GM19025 (cell line): Measurements from ENCODE around the gene CACNA2D3.

Experiments used
- ATAC-seq: cut with Tn5 transposase; IDR thresholded peaks from one replicate; pipeline ENCODE4 v1.9.1; 2021; ENCODE audit warnings: mild to moderate bottlenecking, low read depth, moderate library complexity; ENCODE audit not compliant: unreplicated experiment

Gene CACNA2D3

DNA sequence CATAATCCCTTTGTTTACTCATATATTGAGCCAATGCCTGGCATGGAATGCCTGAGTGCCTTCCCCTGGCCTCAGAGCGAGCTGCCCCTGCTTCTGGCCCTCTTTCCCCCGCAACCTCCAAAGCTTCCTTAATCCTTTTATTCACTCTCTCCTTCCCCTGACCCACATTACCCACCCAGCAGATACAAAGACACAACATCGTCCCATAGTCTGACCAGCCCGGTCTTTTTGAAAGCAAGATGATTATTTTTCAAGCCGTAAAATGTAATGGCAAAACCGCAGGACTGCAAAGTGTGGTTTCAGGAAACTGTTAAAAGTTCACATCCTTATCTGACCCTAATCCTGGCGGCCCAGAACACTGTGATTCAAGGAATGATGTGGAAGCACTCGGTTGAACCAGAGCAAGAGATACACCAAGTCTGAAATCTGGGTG is 883.9 kb downstream of the CACNA2D3 start:
- ATAC-seq, result no peak

DNA sequence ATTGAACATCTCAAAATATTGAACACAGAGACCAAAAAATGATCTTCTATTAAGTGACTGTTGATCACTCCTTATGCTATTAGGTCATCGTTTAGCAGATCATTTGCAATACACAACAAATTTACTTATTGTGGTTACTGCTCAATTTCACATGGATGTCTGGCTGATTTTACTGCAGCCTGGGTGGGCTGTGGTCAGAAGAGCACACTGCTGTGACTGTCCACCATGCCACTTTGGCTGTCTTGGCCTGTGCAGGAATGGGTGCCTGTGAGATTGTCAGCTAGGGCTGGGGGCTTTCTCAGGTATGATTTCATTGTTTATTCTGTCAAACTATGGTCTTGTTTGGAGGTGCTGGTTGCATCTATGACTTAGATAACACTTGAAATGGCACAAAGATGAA is 885.6 kb downstream of the CACNA2D3 start:
- no peak for ATAC-seq

DNA sequence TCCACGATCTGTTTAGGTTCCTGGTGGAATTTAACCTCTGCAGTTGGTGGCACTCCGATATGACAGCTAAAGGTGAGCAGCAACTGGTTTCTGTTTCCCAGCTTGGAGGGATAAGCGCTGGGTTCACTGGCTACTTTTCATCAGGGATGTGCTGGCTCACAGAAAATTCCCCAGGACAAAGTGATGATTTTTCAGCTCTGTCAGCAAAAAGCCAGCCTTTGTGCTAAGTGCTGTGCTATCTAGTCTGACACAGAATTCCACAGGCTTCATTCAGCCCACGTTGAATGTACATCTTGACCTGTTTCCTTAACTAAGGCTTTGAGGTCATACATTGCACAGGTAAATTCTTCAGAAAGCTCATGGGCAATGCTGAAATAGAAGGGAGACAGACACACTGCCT is 887.0 kb downstream of the CACNA2D3 start:
- no peak for ATAC-seq

GRCh38 chr3:55012091-55012490 is 889.7 kb downstream of the CACNA2D3 start:
- ATAC-seq, result no peak

DNA sequence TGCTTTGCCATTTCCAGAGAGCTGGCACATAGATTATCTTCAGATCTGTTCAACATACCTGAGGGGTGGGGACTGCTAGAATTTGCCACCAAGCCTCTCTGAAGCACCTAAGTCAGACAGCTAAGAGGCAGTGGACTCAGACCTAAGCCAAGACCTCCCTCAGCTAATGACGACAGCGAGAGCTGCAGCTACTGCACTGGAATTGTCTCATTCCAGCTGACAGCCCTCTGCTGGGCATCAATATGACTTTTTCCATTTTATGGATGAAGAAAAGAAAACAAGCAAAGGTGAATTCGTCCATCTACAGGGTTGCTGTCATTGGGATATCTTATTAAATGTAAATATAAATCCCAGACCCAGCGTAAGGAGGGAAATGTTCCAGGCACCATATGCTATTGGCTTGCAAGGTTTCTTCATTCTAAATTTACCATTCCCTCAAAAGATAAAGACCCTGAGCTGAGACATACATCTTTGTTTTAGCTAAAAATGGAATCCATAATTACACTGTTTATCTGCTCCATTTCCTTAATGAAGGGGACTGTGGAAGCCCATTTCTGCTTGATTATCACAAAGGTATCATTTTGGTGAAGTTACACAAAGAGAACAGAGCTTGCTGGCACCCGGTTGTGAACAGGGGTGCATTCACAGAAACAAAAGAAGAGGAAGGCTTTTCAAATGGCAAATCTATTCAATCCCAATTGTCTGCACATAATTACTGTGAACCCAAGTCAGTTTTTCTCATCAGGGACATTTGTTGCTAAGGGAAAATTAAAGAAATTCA is 891.0 kb downstream of the CACNA2D3 start:
- no peak for ATAC-seq

- no peak for ATAC-seq
These were observed 891.7 kb downstream of the CACNA2D3 start for GRCh38 chr3:55014081-55014480.

GRCh38 chr3:55014906-55015305 is 892.6 kb downstream of the CACNA2D3 start:
- no peak for ATAC-seq

- no peak for ATAC-seq
These were observed 895.5 kb downstream of the CACNA2D3 start for GRCh38 chr3:55017876-55018275.

DNA sequence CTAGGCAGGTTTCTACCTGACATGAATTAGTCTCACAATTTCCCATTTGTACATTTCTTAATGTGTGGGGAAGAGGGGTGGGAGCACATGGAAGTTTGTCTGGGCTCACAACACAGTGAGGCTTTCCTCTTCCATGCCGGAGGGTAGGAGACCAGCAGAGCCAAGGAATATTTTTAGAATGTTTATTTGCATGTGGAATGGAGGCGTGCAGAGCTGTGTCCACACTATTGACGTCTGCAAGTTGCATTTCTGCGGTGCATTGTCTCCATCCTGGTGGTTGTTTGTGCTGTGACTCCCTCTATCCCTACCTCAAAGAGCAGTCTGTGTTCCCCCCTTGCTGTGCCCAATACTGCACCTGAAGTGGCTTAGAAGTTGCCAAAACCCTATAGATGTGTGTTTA is 908.6 kb downstream of the CACNA2D3 start:
- no peak for ATAC-seq

DNA sequence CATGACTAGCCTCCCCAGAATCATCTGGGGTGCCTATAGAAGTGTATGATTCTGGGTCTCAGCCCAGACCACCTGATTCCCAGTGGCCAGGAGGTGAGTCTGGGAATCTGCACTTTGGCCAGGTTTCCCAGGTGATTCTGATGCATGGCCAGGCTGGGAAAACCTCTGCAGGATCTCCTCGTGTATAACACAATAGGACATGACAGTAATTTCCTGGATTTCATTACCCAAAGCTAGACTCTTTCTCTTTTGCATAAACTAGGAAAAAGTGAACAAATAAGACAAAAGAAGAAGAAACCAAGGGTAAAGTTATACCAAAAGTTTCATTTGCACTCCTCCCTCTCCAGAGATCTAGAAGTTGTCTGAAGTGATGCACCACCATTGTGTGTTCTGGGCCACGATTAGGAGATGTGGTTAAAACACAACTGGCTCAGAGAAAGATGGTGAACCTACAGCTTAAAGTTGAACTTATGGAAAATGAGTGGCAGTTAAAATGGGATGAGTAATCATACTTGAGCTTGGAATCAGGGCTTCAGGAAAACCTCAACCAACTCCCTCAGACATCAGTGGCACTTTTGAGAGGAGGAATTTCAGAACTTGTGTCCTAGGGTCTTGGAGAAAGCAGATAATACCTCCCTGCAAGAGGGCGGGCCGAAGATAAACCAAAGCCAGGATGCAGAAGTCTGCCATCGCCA is 914.7 kb downstream of the CACNA2D3 start:
- ATAC-seq, result no peak

GRCh38 chr3:55042591-55042990 is 920.2 kb downstream of the CACNA2D3 start:
- no peak for ATAC-seq

DNA sequence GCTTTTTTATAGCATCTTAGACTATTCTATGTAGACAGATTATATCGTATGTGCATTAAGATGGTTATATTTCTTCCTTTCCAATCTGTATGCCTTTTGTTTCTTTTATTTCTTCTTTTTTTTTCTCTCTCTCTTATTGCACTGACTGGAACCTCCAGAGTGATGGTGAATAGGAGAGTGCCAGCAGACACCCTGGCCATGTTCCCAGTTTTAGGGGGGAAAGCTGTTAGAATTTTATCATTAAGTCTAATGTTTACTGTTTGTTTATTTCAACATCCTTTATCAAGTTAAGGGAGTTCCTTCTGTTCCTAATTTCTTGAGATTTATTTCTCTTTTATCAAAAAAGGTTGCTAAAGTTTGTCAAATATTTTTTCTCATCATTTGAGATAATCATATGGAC is 922.1 kb downstream of the CACNA2D3 start:
- ATAC-seq, result no peak

- no peak for ATAC-seq
These were observed 936.8 kb downstream of the CACNA2D3 start for GRCh38 chr3:55059027-55059629.

DNA sequence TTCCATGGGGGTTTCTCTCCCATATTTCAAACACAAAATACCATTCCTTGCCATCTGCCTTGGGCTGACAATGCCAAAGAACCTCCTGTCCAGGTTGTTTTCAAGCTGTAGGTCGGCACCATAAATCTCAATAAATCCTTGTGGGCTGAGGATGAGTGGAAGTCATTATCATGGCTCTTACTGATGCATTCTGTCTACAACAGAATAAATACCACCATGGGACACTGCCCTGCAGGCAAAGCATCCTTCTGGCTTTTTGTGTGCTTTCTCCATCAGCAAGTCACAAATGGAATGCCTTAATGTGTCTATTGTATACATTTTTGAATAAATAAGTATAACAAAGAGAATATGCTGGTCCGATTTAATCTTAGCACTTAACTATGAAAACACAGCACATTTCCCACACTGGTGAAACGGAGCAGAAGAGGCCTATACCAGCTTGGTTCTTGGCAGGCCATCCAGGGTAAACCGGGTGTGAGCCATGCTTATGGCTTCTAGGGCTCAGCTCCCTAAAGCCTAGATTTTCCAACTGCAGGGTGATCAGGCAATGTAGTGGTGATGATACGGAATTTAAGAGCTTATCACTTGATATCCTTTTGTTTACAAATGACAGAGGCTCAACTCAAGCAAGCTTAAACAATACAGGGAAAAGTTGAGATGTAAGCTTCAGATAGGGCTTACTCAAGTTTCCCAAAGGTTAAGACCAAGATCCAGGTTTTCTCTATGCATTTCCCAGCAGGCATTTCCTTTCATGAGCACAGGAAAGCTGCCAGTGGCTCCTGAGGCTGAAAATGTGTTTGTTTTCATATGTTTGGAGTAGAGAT is 938.8 kb downstream of the CACNA2D3 start:
- no peak for ATAC-seq

DNA sequence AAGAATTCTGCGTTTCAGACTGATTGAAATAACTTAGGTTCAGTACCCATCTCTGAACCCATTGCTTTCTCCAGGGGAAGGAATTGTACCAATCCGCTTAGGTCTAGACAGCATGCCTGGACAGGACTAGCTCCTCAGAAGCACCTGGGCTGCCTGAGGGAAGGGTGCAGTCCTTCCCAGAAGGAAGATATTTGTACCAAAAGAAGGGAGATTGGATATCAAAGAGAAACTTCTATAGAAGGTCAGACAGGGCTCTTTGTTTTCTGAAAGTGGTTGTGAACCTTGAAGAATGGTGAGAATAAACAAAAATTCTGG is 939.3 kb downstream of the CACNA2D3 start:
- ATAC-seq, result no peak

DNA sequence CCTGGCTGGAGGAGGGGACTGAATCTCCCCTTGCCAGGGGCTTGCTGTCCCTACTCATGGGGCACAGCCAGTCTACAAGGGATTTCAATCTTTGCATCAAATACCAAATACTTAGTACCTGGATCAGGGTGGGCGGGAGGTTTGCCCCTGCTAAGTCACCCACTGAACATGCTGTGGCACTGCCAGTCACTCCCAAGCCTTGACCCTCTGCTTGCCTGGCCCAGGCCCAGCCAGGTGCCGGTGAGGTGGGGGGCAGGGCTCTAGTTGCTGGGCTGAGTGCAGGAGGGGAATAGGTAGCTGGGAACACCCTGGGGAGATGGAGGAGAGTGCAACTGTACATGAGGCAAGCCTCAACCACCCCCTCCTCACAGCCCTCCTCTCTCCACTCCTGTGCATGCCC is 941.8 kb downstream of the CACNA2D3 start:
- ATAC-seq, result no peak

DNA sequence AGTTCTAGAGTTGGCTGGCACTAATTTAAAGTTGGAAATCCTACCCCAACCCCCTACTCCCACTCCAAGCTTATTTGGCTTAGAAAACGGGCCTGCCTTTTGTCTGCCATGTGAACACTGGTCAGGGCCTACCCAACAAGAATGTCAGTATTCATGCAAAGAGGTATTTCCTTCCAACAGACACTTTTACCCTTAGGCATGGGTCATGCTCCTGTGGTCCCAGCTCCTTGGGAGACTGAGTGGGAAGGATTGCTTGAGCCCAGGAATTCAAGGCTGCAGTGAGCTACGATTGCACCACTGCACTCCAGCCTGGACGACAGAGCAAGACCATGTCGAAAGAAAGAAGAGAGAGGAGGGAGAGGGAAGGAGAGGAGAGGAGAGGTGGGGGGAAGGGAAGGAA is 943.0 kb downstream of the CACNA2D3 start:
- no peak for ATAC-seq

- no peak for ATAC-seq
These were observed 944.2 kb downstream of the CACNA2D3 start for GRCh38 chr3:55066551-55067047.

GRCh38 chr3:55069950-55070349 is 947.6 kb downstream of the CACNA2D3 start:
- ATAC-seq, result no peak

DNA sequence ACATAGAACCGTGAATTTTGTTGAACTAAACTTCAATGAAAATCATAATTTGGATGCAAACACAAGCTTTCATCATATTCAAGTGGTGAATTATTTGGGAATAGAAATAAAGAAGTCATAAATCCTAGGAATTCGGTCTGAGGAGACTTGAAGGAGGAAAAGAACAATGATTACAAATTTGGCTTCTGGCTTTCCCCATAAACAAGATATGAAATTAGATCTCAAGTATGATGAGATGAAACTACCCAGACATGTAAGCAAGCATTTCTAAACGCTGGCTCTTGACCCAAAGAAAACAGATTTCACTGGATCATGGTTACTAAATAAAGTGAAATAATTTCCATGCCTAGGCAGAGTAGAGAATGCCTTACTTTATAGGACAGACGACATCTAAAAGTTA is 952.4 kb downstream of the CACNA2D3 start:
- ATAC-seq, result no peak

DNA sequence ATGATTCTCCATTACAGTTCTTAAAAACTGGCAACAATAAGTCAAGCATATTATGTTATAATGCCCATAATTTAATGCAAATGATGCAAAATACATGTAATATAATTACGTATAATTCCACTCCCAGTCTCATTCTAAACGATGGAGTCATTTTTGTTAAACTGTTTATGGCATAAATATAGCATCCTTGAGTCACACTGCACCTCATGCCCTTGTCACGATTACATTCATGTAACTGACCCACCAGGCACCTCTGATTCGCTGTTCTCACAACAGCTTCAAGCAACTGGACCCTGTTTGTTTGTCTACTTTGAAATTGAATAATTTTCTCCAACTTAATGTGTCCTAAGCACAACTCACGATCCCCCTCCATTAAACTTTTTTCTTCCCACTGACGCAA is 953.5 kb downstream of the CACNA2D3 start:
- ATAC-seq, result no peak
